Stimulated activated CD4-positive, alpha-beta T cell treated with anti-CD3 and anti-CD28 coated beads, Interleukin-12 subunit alpha, Interleukin-12 subunit beta, amount 100 ng/mL, for 24 hours (primary cell): Measurements from ENCODE around the gene PRKAG2.
"Not testable (repeated sequence)": the region's sequence is repeated elsewhere in the genome, so short reads cannot be mapped to it uniquely, and the experiment has no call there.

Experiments
- DNase-seq, 2 experiments: peaks; one replicate each; pipeline ENCODE4 v3.0.0-alpha.2; 2020; ENCODE audit warnings: low read depth in 2 of 2

The PRKAG2 gene

DNA sequence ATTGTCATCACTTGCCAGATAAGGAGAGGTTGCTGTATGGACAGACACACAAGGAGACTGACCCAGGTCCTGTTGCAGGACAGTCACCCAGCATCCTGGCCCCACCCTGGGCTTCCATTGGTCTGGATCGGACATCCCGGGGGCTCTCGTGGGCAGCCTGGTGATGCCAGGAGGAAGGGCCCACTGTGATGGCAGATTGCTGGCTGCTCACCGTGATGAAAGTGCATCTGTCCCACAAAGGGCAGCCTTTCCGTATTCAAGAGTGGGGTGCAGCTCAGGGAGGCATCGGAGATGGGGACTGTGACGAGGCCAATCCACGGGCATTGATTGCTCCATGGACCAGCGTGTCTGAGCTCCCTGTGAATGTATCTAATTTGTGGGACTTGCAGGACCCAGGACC, 41.3 kb downstream of the PRKAG2 start:
- DNase-seq: no peak

DNA sequence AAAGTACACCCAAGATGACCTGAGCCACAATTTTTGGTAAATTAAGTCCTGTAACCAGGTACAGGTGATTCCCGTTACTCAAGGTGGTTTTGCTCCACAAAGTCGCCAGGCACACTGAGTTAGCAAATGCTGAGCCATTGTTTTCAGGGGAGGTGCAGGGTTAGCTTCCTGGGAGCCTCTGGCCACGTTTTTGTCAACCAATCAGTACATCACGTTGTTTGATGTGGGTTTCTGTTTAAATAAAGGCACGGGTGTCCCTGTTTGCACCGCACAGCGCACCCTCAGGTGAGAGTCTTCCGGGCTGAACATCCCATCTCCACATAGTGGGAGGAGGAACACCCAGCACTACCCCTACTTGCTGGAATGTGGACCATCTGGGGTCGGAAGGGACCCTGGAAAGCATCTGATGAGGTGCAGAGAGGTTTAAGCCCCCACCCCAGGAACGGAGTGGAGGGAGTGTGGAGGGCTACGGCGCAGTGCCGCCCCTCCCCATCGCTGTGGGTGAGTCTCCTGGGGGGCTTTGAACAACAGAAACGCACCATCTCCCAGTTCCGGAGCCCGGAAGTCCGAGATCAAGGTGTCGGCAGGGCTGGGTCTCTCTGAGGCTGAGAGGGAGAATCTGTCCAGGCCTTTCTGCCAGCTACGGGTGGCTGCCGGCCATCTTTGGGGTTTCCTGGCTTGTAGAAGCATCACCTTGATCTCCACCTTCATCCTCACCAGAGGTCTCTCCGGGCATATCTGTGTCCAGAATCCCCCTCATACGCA, 42.5 kb downstream of the PRKAG2 start:
- DNase-seq: no peak

GRCh38 chr7:151833691-151834090, 43.2 kb downstream of the PRKAG2 start:
- DNase-seq: no peak

DNA sequence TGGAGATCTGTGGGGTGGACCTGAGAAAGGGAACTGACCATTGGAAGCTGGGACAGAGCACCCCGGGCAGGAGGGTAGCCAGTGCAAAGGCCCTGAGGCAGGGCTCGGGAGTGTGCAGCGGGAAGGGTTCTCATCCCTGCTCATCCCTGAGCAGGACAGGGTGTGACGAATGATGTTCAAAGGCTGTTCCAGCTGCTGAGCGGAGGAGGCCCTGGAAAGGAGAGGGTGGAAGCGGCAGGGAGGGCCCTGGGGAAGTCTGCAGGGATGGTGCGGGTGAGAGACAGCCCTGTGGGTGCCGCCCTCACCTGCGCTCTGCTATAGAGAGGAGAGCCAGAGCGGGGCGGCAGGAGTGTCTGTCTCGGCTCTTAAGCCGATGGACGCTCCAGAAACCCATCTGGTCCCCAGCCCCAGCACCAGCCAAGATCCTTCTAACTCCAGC, 43.7 kb downstream of the PRKAG2 start:
- no peak for DNase-seq

- no peak for DNase-seq
Measured at GRCh38 chr7:151832656-151833055, 44.3 kb downstream of the PRKAG2 start.

GRCh38 chr7:151832138-151832537, 44.8 kb downstream of the PRKAG2 start:
- no peak for DNase-seq

GRCh38 chr7:151831606-151832005, 45.3 kb downstream of the PRKAG2 start:
- DNase-seq: no peak

DNA sequence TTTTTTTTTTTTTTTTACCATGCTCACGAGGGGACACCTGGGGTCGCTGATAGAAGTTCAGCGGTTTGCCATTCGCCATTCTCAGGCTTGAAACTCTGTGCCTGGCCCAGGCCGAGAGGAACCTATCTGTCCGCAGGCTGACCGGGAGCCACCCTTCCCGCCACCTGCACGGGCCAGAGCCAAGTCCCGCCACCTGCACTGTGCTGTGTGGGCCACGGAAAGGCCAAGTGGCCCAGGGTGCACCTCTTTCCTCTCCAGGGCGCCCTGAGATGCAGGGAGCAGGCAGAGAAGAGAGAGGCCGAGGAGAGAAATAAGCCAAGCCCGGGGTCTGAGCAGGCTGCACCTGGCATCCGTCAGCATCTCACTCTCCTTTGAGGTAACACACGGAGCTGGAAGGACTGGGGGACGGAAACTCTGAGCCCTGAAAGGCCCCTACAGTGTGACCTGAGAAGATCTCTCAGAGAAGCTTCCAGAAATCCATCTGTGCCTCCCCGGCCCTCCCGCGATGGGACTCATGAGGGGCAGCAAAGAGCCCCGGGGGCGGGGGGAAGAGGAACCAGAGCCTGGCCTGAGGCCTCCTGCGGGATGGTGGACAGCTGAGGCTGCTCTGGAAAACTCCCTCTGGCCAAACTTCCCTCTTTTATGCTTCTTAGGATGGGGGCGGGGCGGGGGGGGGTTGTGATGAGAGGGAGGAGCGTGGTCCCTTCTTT, 46.6 kb downstream of the PRKAG2 start:
- no peak for DNase-seq

DNA sequence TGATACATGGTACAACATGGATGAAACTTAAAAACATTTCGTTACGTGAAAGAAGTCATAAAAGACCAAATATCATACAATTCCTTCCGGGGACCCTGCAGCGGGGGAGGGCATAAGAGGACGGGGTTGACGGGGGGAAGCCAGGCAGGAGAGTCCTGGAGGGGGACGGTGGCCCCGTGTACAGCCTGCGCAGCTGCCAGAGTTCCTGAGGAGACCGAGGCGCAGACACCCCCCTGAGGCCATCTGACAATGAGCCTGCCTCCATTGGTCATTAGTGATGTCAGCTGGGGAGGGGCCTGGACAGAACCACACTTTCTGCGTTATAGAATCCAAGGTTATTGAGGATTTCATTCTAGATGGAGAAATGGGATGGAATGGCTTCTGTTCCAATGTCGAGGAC, 47.2 kb downstream of the PRKAG2 start:
- no peak for DNase-seq

DNA sequence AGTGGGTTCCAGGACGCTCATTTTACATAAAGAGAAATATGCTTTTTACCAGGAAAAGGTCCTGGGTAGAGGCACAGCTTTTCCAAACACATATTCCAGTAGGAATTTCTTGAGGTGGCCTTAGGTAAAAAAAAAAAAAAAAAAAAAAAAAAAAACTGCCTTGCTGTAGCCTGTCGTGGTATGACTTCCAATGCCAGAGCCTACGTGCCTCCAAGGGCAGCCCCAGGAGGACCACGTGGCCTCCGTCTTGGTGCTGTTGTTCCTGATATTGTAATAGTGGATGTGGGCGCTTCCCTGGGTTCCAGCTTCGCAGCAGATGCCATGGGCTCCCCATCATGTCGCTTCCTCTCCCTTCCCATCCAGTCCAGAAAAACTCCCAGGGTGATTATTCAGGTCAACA, 49.3 kb downstream of the PRKAG2 start:
- no peak for DNase-seq

DNA sequence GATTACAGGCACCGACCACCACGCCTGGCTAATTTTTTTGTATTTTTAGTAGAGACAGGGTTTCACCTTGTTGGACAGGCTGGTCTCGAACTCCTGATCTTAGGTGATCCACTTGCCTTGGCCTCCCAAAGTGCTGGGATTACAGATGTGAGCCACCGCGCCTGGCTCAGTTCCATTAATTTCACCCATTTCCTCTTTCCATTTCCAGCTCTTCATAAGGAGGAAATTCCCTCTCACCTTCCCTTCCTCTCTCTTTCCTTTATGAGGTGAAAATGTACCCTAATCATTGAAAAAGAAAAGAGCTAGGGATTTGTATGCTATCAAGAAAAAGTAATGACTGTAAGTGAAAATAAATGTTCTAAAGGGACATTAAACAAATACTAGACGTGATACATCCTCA, 50.6 kb downstream of the PRKAG2 start:
- DNase-seq: not testable (repeated sequence)

GRCh38 chr7:151825721-151826120, 51.2 kb downstream of the PRKAG2 start:
- no peak for DNase-seq

DNA sequence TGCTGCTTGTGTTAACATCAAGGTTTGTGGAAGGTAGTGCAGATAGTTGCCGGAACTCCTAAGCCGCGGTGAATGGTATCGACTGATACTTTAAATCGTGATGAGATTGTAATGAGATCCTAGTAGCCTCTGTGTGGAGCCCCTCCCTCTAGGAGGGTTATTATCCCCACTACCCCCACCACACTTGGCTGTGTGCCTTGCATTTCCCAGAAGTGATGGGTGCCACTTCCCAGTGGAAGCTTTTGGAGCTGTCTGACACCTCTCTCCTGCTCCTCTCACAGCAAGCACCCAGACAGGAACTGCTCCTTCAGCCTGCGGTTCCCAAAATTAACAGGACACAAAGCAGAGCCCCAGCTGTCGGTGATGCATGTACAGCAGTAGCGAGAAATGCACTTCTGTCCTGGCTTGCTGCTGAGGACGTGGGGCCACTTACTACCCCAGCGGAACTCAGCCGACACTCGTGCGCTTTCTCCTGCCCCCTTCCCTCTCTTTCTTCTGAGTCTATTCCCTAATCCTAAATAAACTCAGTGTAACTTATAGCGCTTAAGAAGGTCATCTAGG, 52.5 kb downstream of the PRKAG2 start:
- no peak for DNase-seq

DNA sequence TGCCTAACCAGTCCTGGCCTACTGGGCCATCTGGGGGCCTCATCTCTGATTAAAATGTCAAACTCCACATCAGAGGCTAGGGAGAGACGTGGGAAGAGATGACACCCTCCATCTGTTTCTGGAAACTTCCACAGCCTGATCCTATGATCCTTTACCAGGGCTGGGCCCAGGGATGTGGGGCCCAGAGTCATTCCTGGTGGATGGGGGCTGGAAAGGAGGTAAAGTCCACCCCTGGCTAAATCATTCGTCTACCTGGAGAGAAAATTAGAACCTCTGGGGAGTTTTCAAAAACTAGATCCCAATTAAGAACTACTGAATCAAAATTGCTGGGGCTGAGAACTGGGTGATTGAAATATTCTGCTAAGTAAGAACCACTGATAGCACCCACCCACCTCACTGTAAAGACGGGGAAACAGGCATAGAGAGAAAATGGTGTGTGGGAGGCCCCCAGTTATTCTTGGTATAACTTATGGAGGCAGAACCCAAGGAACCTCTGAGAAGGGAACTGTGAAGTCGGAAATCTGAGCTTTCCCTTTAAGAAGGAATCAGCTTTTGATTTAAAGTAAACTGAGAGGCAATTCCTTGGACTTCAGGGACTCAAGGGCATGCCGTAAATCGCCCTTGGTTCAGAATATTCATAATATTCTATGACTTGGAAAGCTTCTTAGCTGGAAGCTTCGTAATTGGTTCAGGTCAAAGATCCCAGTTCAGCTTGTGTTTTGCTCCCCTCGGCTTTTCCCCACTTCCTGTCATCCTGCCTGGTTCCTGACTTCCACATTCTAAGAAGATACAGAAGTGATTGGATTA, 53.1 kb downstream of the PRKAG2 start:
- DNase-seq: no peak

DNA sequence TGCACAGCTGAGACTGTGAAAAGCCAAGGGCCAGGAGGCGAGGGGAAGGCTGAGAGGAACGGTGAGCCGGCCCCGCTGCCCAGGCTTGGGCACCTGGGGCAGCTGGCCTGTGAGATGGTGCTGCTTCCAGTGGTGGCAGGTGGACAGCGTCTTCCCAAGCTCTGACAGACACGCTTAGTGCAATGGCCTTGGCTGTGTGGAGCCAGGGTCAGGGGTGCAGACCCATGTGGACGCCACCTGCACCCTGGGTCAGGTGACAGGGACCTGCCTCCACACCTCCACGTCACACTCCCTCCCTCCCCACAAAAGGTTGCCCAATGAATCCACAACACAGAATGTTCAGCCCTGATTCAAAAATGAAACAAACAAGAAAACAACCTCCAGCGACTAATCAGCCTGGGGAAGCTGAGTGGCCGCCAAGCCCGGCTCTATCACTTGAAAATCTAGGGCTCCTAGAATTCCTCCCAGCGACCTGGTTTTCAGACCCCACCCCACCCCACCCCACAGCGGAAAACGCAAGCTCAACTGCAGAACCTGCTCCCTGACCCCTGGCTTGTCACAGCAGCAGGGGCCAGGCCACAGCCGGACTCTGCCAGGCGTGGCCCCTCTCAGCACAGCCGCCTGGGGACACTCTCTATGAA, 54.3 kb downstream of the PRKAG2 start:
- DNase-seq: no peak

DNA sequence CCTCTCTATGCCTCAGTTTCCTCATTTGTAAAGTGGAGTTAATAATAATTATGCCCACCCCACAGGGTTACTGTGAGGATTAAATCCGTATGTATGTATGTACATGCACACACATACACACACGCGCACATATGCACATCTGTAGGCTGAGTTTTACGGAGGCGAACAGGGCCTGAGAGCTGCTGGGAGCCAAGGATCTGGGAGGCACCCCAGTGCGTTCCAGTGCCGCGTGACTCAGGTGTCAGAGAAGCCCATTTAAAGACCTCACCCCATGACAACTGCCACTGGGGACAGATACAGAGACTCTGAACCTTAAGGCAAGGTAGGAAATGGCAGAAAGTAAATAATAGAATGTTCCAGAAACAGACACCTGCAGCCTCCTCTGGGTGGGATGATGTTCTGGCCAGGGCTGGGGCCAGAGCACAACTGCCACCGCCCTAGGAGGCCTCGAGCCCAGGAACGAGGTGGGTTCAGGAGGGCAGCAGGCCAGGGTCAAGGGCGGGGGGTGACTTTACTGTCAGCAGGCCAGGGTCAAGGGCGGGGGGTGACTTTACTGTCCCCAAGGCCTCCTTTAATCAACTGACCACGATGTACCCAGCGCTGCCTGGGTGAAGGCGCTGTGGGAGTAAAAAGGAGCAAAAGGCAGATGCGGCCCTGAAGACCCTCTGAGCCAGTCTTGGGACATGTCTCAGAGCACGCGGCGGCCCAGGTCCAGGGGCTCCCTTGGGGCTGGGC, 54.9 kb downstream of the PRKAG2 start:
- no peak for DNase-seq

GRCh38 chr7:151821226-151821625, 55.7 kb downstream of the PRKAG2 start:
- no peak for DNase-seq

GRCh38 chr7:151820491-151821105, 56.3 kb downstream of the PRKAG2 start:
- no peak for DNase-seq

GRCh38 chr7:151819866-151820265, 57.0 kb downstream of the PRKAG2 start:
- no peak for DNase-seq

DNA sequence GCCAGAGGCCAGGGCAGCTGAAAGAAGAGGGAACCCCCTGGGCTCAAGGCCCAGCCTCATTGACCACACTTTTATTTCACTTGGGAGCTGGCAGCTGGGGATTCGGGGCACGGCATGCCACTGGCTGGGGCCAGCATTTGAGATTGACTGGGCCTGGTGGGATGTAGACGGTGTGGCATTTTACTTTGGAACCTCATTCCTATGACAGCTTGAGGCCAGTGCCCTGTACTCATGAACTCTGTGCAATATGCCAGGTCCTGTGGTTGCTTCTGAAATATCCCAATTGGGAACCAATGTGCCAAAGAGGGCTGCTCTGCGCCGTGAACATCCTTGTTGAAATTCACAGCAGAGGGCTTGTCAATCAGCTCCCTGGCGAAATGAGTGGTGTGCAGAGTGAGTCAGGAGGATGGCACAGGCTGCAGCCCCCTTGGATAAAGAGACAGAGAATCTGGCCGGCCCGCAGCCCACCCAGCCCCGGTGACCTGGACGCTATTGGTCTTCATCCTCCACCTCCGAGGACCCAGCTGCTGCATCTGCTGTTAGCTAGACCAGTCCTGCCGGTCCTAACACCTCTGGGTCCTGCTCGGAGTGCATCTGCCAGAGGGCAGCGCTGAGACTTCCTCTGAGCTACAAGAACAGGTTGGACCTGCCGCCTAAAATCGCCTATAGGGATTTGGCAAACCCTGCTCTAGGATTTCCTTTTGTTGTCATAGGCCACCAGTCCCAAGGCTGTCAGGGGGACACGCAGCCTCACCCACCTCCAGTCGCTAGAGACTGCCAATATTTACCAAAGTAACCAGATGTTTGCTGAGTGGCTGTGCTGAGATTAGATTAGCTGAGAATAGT, 58.0 kb downstream of the PRKAG2 start:
- DNase-seq: no peak
